Panc1 (cell line): Measurements from ENCODE around the gene TMEM132C.

Source experiments
- POLR2AphosphoS5 ChIP-seq: IDR thresholded peaks from 2 replicates; pipeline ENCODE4 v1.6.1; 2012; ENCODE audit warnings: mild to moderate bottlenecking, low read depth, low read length, moderate library complexity
- REST ChIP-seq, 2 experiments: IDR thresholded peaks; 2 replicates each; pipeline ENCODE4 v1.6.1; 2011 to 2012; ENCODE audit warnings: low read depth in 2 of 2, control low read depth in 1 of 2, low read length in 1 of 2, mild to moderate bottlenecking in 1 of 2, moderate library complexity in 1 of 2; ENCODE audit not compliant: insufficient read depth in 1 of 2
- SIN3A ChIP-seq: IDR thresholded peaks from 2 replicates; pipeline ENCODE4 v1.6.1; 2012; ENCODE audit warnings: low read depth, mild to moderate bottlenecking, low read length, moderate library complexity, borderline replicate concordance; ENCODE audit not compliant: insufficient read depth
- TCF7L2 ChIP-seq: IDR thresholded peaks from 2 replicates; pipeline ENCODE4 v1.6.1; 2011; ENCODE audit warnings: mild to moderate bottlenecking, low read depth, low read length, inconsistent platforms
- TF ChIP-seq, protein P1 (sequence below): fragments of 450-650 bp; IDR thresholded peaks from 2 replicates; pipeline ENCODE4 v1.5.1; 2017; ENCODE audit warnings: mild to moderate bottlenecking

- TF ChIP-seq, protein P1, sequence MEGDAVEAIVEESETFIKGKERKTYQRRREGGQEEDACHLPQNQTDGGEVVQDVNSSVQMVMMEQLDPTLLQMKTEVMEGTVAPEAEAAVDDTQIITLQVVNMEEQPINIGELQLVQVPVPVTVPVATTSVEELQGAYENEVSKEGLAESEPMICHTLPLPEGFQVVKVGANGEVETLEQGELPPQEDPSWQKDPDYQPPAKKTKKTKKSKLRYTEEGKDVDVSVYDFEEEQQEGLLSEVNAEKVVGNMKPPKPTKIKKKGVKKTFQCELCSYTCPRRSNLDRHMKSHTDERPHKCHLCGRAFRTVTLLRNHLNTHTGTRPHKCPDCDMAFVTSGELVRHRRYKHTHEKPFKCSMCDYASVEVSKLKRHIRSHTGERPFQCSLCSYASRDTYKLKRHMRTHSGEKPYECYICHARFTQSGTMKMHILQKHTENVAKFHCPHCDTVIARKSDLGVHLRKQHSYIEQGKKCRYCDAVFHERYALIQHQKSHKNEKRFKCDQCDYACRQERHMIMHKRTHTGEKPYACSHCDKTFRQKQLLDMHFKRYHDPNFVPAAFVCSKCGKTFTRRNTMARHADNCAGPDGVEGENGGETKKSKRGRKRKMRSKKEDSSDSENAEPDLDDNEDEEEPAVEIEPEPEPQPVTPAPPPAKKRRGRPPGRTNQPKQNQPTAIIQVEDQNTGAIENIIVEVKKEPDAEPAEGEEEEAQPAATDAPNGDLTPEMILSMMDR = no peak
- no peak for TF ChIP-seq SIN3A
- no peak for TF ChIP-seq REST (IDR thresholded peaks at IDR 0.05; ENCODE audit: insufficient read depth in 1 of 2, low read depth in 2 of 2, low read length in 1 of 2)
- TF ChIP-seq POLR2AphosphoS5 = no peak
- TF ChIP-seq TCF7L2 = no peak
Observed at GRCh38 chr12:128365651-128366231, 98.8 kb downstream of the TMEM132C start.
